Daoy (cell line): Measurements from ENCODE around the gene IGSF21. TPM values are rescaled to one million over a fixed set of nuclear protein-coding genes. Genes with fewer than 3 reads are reported as not detected.
A peak's percentile ranks its signal among the peaks of the same experiment; 100 is the strongest.

Source experiments
- DNase-seq: peaks from one replicate; pipeline ENCODE4 v3.0.0-alpha.2; 2015; ENCODE audit warnings: low read depth
- total RNA-seq: library from RNA; depleted of rRNA; stranded (reverse); fragments of >200 nt; shearing (Covaris generic); gene quantifications from 2 replicates; pipeline ENCODE4 v1.2.3, GENCODE V29; 2014

IGSF21 gene
- total RNA-seq, 1 experiment from 2014 or later = not detected

DNA sequence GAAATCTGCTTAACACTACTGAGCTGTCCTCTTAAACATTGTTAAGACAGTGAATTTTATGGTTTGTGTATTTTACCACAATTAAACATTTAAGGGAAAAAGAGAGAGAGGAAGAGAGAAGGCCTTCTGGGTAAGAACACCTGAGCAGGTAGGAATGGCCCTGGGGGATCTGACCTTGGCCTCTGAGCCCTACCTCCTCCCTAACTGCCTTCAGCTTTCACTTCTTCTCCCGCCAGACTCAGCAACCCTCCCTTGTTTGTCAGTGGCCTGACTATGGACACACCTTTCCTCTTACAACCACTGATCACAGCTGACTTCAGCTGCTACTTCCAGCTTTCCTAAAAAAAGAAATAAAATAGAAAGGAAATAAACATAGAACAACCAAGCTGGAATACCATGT is 13.5 kb upstream of the IGSF21 start:
- no peak for DNase-seq

DNA sequence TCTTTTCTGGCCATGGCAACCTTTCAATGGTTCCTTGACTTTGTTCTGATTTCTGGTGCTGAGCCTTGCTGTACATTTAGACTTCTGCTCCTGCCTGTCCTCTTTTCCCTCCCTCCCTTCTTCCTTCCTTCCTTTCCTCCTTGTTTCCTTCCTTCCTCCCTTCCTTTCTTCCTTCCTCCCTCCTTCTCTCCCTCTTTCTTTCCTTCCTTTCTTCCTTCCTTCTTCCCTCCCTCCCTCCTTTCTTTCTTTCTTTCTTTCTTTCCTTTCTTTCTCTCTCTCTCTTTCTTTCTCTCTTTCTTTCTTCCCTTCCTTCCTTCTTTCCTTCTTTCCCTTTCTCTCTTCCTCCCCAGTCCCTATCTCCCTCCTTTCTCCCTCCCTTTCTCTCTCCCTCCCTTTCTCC is 10.4 kb upstream of the IGSF21 start:
- no peak for DNase-seq

DNA sequence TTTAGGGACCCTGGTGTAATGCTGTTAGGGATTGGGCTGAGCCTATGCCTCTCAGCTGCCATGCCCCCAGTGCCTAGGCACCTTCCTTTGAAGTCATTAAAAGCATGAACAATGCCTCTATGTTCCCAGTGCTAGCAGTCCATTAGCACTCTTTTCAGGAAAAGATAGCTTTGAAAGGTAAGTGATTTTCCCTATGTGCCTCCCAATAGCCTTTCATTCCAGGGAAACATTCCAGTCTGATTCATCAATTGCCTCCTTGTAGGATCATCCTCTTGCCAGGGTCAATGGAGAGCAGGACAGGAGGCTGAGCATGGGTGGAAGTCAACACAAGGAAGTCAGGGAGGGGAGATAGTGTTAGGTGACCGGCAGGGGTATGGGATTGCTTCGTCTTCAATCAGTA is 8.6 kb upstream of the IGSF21 start:
- no peak for DNase-seq

DNA sequence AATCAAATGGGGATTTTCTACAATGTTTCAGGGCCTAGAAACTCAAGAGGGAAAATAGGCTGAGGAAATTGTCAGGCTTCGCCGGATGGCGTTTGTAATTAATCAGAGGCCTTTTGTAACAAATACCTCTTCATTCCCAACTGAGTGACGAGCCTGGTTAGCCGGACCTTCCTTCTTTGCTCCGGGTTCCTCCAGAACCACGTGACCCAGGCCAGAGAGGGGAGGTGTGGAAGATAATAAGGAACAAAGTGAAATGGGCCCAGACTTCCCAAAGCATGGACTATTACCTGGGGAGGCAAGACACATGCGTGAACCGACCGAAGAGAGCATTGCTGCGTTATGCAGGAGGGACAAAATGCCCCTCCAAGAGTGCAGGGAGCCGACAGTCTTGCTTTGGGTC is 7.5 kb upstream of the IGSF21 start:
- DNase-seq = no peak

DNA sequence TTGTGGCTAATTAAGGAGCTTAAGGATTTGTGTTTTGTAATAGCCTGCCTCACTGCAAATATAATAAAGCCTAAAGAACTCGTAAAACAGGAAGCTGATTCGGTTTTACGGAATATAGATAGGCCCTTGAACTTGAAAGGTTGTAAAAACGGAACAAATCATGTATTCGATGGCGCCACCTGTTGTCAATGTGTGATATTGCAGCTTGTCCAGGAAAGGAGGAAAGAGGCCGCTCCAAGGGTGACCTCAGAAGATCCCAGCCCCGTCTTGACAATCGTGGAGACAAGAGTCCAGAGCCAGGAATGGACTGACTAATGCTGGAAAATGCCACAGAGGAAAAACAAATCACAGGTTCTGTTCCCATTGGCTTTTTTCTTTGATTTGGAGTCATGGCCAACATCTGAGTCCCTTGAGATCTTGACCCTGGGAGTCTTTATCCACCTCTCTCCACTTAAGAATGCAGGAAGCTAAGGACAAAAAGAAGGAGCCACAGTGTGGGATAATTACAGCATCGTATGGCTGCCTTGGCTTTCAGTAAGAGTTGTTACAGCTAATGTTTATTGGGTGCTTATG is 7.0 kb upstream of the IGSF21 start:
- peak; percentile 67 for DNase-seq

DNA sequence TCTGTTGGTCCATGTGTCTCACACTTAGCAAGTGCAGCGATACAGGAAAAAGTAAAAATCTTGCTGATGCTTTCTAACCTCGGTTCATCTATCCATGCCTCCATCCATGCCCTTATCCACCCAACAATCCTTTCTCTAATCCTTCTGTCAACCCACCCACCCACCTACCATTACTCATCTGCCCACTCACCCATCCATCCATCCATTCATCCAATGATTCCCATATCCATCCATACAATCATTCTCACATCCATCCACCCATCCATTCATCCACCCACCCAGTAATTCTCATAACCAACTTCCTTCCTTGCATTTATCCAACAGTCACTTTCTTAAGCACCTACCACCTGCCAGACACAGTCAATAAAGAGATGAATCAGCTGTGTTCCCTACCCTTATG is 6.1 kb upstream of the IGSF21 start:
- DNase-seq = no peak

DNA sequence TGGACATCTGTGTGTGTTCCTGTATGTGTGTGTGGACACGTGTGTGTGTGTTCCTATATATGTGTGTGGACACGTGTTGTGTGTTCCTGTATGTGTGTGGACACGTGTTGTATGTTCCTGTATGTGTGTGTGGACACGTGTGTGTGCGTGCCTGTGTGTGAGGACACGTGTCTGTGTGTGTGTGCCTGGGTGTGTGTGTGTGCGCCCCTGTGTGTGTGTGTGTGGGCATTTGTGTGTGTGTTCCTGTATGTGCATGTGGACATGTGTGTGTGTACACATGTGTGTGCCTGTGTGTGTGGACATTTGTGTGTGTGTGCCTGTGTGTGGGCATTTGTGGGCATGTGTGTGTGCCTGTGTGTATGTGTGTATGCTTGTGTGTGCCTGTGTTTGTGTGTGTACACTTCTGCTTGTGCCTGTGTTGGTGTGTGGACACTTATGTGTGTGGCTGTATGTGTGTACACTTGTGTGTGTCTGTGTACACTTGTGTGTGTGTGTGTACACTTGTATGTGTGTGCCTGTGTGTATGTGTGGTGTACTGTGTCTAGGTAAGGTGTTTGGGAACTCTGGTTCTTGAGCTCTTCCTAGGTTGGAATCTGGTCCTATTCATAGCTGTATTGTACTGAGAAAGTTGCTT is 3.7 kb upstream of the IGSF21 start:
- no peak for DNase-seq

DNA sequence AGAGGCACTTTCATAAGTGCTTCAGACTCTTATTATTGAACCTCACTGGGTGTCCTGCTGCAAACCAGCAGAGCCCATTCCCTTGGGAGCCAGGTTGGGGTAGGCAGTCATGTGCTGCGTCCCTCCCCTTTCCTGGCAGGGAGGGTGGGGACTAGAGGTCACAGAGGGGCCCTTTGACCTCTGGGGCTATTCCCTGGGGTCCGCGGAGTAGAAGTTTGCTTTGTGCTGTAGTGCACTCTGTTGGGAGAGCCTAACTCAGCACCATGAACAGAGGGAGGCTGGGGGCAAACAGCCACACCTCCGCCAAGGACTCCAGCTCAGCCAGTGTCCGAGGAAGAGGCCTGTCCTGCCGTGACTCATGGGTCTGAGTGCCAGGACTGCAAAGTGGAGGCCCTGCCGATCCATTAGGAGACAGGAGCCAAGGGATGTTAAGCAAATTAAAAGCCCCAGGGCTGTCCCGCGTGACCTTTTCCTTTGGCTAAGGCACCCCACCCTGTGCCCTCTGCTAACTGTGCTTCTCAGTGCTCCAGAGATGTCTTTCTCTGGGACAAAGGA is 3.0 kb upstream of the IGSF21 start:
- DNase-seq = no peak

DNA sequence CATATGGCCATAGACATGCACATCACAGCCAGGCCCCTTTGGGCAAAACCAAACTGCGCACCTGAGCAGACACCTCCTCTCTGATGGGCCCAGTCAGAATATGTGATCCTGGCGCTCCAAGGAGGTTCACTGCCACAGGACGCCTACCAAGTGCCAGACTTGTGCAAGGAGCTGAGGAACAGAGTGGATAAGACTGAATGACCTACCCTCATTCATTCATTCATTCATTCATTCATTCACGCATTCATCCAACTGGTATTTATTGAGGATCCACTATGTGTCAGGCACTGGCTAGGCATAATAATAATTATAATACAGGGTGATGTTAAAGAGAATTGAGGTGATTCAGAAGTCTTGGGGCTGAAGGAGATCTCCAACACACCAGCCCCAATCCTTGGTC is 2.4 kb upstream of the IGSF21 start:
- no peak for DNase-seq

DNA sequence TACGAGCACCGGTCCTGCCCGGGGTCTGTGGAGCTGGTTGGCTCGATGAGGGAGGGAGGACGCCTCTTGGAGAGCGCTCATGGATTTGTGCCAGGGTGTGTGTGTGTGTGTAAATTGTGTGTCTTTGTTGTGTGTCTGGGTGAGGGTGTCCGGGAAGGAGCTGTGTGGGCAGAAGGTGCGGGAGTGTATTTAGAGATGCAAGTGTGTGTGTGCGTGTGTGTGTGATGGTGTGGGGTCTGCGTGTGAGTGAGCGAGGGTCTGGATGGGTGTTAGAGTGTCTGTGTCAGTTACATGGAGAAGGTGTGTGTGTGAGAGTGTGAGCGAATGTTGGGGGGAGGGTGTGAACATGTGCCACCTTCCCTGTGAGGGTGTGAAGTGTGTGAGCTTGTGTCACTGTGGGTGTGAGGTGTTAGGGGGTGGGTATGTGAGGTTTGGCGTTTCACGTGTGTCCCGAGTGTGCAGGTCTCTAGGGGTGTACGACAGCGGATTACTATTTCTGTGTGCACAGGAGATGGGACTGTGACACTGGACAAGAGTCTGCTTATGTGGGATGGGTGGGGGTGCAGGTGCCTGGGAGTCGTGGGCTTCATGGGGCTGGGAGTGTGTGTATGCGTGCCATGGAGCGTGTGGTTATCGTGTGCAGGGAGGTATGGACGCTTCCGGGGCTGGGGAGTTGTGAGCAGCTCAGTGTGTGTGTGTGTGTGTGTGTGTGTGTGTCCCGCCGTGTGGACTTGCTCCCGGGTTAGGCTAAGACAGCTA is 880 bp downstream of the IGSF21 start:
- no peak for DNase-seq

DNA sequence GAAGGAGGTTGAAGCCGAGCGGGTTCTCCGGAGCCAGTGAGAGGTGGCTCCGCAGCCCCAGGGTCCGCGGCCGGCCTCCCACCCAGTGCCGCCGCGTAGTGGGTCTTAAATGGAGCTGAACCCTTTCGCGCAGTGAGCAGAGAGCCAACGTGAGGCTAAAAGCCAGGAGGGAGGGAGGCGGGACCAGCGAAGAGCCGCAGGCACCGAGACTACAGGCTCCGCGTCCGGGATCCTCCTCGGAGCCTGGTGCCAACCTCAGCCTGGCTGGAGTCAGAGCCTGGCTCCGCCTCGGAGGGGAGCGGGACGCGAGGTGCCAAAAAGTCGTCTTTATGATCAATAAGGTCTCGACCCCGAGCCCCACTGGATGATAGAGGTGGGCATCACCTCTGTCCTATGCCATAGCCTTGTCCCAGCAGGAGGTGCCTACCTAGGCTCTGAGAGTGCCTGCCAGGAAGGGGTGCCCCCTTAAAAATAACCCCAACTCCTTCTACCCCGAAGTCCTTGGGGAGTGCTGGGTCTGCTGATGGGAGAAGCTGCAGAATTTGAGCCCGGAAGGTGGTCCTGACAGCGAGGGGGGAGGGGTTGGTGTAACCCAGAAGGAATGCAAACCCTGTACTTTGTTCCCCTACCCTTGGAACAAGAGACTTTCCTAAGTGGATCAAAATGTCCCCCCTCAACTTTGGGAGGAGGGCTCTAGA is 1.6 kb downstream of the IGSF21 start:
- DNase-seq = peak; percentile 50

DNA sequence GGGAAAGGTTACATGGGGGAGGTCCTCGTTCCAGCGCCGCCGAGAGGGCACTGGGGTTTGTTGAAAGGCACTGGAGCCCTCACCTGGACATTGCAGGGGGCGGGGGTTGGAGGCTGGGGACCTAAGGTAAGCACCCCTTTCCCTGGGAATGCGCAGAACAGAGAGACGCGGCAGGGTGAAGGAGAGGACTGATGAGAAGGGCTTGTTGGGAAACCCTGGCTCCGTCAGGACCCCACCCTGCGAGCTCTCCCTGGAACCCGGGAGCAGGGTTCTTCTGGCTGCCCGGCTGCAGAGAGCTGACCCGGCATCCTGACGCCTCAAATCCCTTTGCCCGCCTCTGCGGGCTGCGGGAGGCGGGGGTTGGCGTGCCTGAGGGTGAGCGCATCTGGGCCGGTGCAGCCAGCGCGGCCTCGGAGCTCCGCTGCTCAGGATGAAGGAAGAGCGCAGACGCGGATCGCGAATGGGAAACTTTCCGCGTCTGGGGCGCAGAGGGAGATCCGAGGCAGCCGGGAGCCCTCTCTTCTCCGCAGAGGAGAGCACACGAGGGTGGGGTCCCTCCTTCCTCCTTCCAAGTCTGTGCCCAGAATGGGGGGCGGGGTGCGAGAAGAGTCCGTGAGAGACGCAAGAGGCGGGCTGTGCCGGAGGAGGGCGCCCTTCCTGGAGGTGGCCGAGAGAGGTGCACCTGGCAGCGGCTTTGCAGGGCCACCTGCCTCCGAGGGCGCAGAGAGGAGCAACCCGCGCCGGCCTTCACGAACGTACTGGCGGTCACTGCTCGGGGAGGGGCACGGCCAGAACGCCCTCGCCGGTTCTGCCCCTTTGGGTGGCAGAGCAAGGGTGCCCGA is 2.4 kb downstream of the IGSF21 start:
- peak; percentile 59 for DNase-seq

DNA sequence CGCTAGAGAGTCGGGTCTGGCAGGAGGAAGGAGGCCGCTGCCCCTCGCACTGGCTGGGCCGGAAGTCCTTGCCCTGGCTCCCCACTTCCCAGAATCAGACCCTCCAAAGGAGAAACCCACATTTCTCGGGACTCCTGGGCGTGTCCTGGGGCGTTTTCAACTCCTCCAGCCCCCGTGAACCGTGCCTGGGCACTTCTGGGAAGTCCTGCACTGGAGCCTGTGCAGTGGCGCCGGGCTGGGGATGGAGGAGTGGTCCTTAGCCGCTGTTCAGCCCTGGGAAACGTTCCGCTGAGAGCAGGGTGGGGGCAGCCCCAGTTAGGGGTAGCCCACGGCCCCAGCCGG is 3.0 kb downstream of the IGSF21 start:
- DNase-seq = no peak

DNA sequence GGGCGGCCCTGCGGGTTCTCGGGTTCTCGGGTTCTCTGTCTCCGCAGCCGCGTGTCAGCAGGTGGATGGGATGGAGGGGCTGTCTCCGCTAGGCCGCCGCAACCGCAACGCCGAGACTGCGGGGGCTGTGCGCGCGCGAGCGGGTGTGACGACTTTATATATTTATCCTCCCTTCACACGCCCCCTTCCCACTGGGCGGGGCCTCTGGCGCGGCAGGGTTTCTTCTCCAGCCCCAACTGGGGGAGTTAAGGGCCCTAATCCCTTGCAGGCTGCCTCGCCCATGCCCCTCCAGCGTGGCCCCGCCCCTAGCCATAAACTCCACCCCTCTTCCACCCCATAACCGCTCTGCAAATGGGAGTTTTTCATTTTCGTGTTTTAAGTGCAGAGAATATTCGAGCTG is 3.4 kb downstream of the IGSF21 start:
- DNase-seq = no peak

DNA sequence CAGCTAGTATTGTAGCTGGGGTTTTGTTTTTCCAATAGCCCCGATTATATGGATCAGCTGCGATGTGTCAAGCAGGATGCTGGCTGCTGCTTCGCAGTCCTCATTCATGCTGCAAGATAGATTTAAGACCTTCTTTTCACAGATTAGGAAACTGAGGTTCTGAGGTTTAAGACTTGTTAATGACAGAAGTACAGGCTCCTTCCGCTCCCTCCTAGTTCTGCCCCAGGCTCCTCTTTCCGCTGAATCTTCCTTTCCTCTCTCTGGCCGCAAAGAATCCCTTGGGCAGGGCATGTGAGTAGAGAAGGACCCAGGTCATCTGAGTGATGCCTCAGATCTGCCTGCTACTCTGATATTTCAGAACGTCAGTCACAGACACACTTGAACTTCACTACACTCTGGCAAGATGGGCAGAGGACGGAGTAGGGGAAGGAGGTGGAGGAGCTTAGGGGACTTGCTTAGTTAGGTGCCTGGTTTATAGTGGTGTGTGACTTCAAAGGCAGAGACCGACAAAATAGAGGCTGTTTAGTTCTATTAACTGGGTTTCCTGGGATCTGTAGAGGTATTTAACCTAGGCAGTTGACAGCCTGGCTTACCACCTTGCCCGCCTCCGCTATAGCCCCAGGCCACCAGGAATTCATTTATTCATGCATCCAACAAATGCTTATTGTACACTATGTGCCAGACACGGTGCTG is 4.2 kb downstream of the IGSF21 start:
- no peak for DNase-seq

DNA sequence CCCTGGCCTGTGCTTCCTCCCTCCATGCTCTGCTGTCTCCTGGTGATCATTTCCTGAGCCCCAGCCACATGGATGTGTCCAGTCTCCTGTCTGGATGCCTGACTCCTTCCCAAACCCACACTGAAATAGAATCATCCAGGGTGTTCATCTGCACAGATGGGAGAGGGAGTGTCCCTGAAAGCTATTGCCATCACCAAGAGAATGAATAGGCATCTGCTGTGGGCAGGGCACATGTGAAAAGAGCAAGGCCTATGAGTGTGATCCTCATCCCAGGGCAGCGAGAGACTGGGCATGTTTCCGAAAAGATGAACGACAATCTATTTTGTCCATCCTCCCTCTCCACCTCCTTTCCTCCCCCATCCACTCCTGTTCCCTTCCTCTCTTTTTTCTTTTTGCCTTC is 5.0 kb downstream of the IGSF21 start:
- no peak for DNase-seq

DNA sequence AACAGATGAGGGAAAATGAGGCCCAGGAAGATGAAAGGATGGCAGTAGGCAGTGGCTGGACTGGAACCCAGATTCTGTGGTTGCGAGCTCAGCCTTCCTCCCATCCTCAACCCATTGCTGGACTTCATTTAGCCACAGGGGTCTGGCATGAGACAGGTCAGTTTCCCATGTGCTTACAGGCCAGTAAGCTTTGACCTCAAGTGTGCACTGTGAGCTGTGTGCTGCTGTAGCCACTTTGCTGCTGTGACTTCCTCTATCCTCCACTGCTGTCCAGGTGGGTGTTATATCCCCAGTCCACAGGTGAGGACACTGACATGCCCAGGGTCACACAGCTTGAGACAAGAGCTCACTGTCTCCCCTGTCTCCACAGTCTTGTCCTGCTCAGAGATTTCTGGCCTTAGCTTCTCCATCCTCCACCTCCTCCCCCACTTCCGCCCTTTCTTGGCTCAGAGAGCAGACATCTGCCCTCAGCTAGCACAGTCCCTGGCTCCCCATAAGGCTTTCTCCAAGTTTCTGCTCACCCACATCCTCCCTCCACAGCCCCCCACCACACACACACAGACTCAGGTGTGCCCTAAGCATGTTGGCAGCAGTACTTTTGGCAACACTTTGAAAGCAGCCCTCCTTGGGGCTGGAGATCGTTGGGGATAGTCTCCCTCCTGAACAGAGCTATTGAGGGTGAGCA is 7.3 kb downstream of the IGSF21 start:
- DNase-seq = no peak

DNA sequence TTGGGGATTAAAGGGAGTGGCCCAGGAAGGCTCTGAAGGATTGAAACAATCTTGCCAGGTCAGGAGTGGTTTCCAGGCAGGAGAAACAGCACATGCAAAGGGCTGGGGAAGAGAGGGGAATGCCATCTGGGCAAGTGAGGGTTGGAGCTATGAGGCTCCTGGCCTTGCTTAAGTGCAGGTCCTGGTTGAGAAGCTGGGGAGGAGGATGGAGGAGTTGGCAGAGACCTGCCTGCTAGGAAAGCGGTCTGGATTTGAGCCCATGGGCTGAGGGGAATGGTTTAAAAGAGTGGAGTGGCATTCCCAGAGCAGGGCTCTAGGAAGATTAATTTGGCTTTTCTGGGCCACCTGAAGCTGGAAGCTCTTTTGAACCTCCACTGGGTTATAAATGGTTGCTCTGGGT is 9.2 kb downstream of the IGSF21 start:
- no peak for DNase-seq

DNA sequence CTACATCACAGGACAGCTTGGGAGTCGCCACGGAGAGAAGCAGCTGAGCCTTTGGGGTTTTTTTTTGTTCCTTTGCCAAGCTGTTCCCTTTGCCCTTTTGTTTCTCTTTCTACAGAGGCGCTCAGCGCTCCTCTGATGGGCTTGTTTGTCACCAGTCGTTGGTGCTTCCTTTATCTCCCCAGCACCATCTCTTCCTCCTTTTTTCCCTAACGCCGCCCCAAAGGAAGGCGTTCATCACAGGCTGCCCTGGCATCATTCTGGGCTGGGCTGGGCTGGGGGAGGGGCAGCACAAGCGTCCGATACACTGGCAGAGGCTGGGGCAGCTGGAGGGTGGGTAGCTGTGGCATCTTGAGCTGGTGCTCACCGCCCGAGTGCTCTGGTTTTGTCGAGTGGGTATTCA is 10.5 kb downstream of the IGSF21 start:
- no peak for DNase-seq

DNA sequence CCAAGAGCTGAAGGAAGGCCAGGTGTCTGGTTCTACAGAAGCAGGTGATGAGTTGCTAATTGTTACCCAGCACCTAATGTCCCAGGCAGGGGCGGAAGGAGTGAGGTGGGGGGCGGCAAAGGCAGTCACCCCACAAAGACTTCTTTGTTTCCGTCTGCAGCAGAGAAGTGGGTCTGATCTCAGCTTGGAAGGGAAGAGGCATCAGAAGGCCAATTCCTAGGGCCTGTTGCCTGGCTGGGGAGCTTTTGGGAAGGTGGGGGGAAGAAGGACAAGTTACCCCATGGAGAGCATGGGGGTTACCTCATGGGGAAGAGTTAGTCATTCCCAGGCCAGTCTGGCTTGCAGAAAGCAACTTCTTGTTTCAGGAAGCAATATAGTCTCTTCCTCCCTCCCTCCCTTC is 10.9 kb downstream of the IGSF21 start:
- DNase-seq = no peak
